IMR-90 (cell line): ENCODE data around the gene ZCCHC14. TPM values are rescaled to one million over a fixed set of nuclear protein-coding genes. Genes with fewer than 3 reads are reported as not detected.

Source experiments
- ATAC-seq: fragments of 200-7000 bp; cut with Tn5 transposase; 2 replicates; pipeline ENCODE4 v1.9.1; 2020; ENCODE audit warnings: low read depth, mild to moderate bottlenecking, moderate library complexity
- BruUV-seq: library from RNA; stranded (reverse); fragments of 400-500 nt; replicated peaks from 2 replicates; lab custom pipeline; 2021; lab: Mats Ljungman, UMichigan
- CTCF ChIA-PET: fragments of 300-600 bp; formaldehyde crosslinking; extraction: SDS; loops from one replicate; lab custom pipeline; 2021; ENCODE audit warnings: antibody characterized with exemption; lab: Yijun Ruan, JAX
- POLR2A ChIA-PET: fragments of 300-600 bp; sonication (Branson Sonifier 250); formaldehyde crosslinking; loops from one replicate; lab custom pipeline; 2022; ENCODE audit warnings: antibody characterized with exemption; ENCODE audit not compliant: unreplicated experiment; lab: Charles Lee
- DNase-seq: peaks from one replicate; pipeline ENCODE4 v3.0.0; 2013
- H2AFZ ChIP-seq: replicated peaks from 2 replicates; pipeline ENCODE3; 2013; ENCODE audit warnings: low read length, mild to moderate bottlenecking; ENCODE audit not compliant: poor library complexity
- H2AK5ac ChIP-seq: 2 replicates; pipeline ENCODE4 v1.6.1; 2013; ENCODE audit warnings: low read depth, low read length, inconsistent platforms
- H2AK9ac ChIP-seq: replicated peaks from 2 replicates; pipeline ENCODE3; 2013; ENCODE audit warnings: mild to moderate bottlenecking, low read depth, low read length, moderate library complexity; ENCODE audit not compliant: poor library complexity
- H2BK120ac ChIP-seq: 2 replicates; pipeline ENCODE4 v1.6.1; 2013; ENCODE audit warnings: low read depth, low read length, inconsistent platforms
- H2BK15ac ChIP-seq: 3 replicates; pipeline ENCODE4 v1.6.1; 2013; ENCODE audit warnings: low read depth, low read length, inconsistent platforms
- H2BK20ac ChIP-seq: 2 replicates; pipeline ENCODE4 v1.6.1; 2013; ENCODE audit warnings: low read depth, mild to moderate bottlenecking, inconsistent platforms, low read length, moderate library complexity
- H2BK5ac ChIP-seq: 2 replicates; pipeline ENCODE4 v1.6.1; 2013; ENCODE audit warnings: mild to moderate bottlenecking, low read depth, low read length, inconsistent platforms; ENCODE audit not compliant: poor library complexity, severe bottlenecking
- H3K14ac ChIP-seq: replicated peaks from 2 replicates; pipeline ENCODE4 v1.6.1; 2013; ENCODE audit warnings: low read depth, low read length, inconsistent platforms
- H3K18ac ChIP-seq: 2 replicates; pipeline ENCODE4 v1.6.1; 2013; ENCODE audit warnings: low read depth, low read length, control low read depth
- H3K23ac ChIP-seq: 2 replicates; pipeline ENCODE4 v1.6.1; 2013; ENCODE audit warnings: low read depth, low read length, inconsistent platforms
- H3K27ac ChIP-seq: 2 replicates; pipeline ENCODE4 v1.5.1; 2013; ENCODE audit warnings: mild to moderate bottlenecking, control low read depth, low read length; ENCODE audit not compliant: insufficient read depth
- H3K27me3 ChIP-seq: 2 replicates; pipeline ENCODE4 v1.6.1; 2013; ENCODE audit warnings: low read length; ENCODE audit not compliant: control insufficient read depth, insufficient read depth
- H3K36me3 ChIP-seq: 2 replicates; pipeline ENCODE4 v1.6.1; 2013; ENCODE audit warnings: low read length, mixed read lengths; ENCODE audit not compliant: control insufficient read depth, insufficient read depth
- H3K4ac ChIP-seq: 2 replicates; pipeline ENCODE4 v1.6.1; 2013; ENCODE audit warnings: low read depth, low read length, inconsistent platforms
- H3K4me1 ChIP-seq: 2 replicates; pipeline ENCODE4 v1.6.1; 2013; ENCODE audit warnings: low read length, mixed read lengths; ENCODE audit not compliant: control insufficient read depth, insufficient read depth
- H3K4me2 ChIP-seq: 2 replicates; pipeline ENCODE4 v1.6.1; 2013; ENCODE audit warnings: low read depth, mild to moderate bottlenecking, control low read depth, low read length, moderate library complexity
- H3K4me3 ChIP-seq: 2 replicates; pipeline ENCODE4 v1.5.1; 2013; ENCODE audit warnings: low read depth, mild to moderate bottlenecking, control low read depth, low read length, moderate library complexity; ENCODE audit not compliant: insufficient read depth
- H3K56ac ChIP-seq: 2 replicates; pipeline ENCODE4 v1.6.1; 2013; ENCODE audit warnings: low read length, inconsistent platforms; ENCODE audit not compliant: insufficient read depth; ENCODE audit errors: extremely low read depth
- H3K79me1 ChIP-seq, 2 experiments: 2 replicates each; pipeline ENCODE4 v1.6.1; 2013; ENCODE audit warnings: low read length in 2 of 2, inconsistent platforms in 1 of 2, low read depth in 1 of 2
- H3K9ac ChIP-seq: 2 replicates; pipeline ENCODE4 v1.6.1; 2013; ENCODE audit warnings: low read depth, low read length, control low read depth
- H3K9me1 ChIP-seq: 2 replicates; pipeline ENCODE4 v1.6.1; 2013; ENCODE audit warnings: low read length, inconsistent platforms; ENCODE audit not compliant: insufficient read depth
- H3K9me3 ChIP-seq: 2 replicates; pipeline ENCODE4 v1.6.1; 2013; ENCODE audit warnings: low read length; ENCODE audit not compliant: control insufficient read depth, insufficient read depth
- H4K20me1 ChIP-seq: 2 replicates; pipeline ENCODE4 v1.6.1; 2013; ENCODE audit warnings: low read length, inconsistent platforms; ENCODE audit not compliant: insufficient read depth
- H4K5ac ChIP-seq: 2 replicates; pipeline ENCODE4 v1.6.1; 2013; ENCODE audit warnings: mild to moderate bottlenecking, low read depth, low read length, control low read depth
- H4K8ac ChIP-seq, 2 experiments: 2 replicates each; pipeline ENCODE4 v1.6.1; 2013; ENCODE audit warnings: low read depth in 2 of 2, low read length in 2 of 2, control low read depth in 1 of 2, inconsistent platforms in 1 of 2
- H4K91ac ChIP-seq: 2 replicates; pipeline ENCODE4 v1.6.1; 2013; ENCODE audit warnings: low read depth, low read length, inconsistent platforms; ENCODE audit not compliant: insufficient read depth
- BHLHE40 ChIP-seq: fragments of 150-350 bp; IDR thresholded peaks from 2 replicates; pipeline ENCODE4 v1.6.1; 2016; ENCODE audit warnings: mild to moderate bottlenecking, low read depth, low read length
- CEBPB ChIP-seq: IDR thresholded peaks from 2 replicates; pipeline ENCODE4 v1.6.1; 2012; ENCODE audit warnings: low read depth, low read length, improper control_type of control experiment
- CHD1 ChIP-seq: IDR thresholded peaks from 2 replicates; pipeline ENCODE4 v1.6.1; 2012; ENCODE audit warnings: low read depth, low read length, improper control_type of control experiment
- ELK1 ChIP-seq: fragments of 150-350 bp; IDR thresholded peaks from 2 replicates; pipeline ENCODE4 v1.6.1; 2016; ENCODE audit warnings: low read depth, mild to moderate bottlenecking, low read length, moderate library complexity, borderline replicate concordance
- FOS ChIP-seq: fragments of 150-350 bp; IDR thresholded peaks from 2 replicates; pipeline ENCODE4 v1.6.1; 2016; ENCODE audit warnings: low read depth, low read length
- MAFK ChIP-seq: IDR thresholded peaks from 2 replicates; pipeline ENCODE4 v1.6.1; 2012; ENCODE audit warnings: low read depth, low read length, improper control_type of control experiment
- MAZ ChIP-seq: IDR thresholded peaks from 2 replicates; pipeline ENCODE4 v1.6.1; 2012; ENCODE audit warnings: low read depth, mild to moderate bottlenecking, low read length, improper control_type of control experiment, moderate library complexity, borderline replicate concordance
- MXI1 ChIP-seq: IDR thresholded peaks from 2 replicates; pipeline ENCODE4 v1.6.1; 2012; ENCODE audit warnings: low read depth, mild to moderate bottlenecking, low read length, moderate library complexity, borderline replicate concordance
- NFE2L2 ChIP-seq: fragments of 150-350 bp; IDR thresholded peaks from 2 replicates; pipeline ENCODE4 v1.6.1; 2016; ENCODE audit warnings: low read depth, mild to moderate bottlenecking, low read length
- POLR2A ChIP-seq: IDR thresholded peaks from 2 replicates; pipeline ENCODE4 v1.6.1; 2012; ENCODE audit warnings: mild to moderate bottlenecking, low read depth, low read length
- RAD21 ChIP-seq: IDR thresholded peaks from 2 replicates; pipeline ENCODE4 v1.6.1; 2012; ENCODE audit warnings: low read length, improper control_type of control experiment
- RCOR1 ChIP-seq: IDR thresholded peaks from 2 replicates; pipeline ENCODE4 v1.6.1; 2012; ENCODE audit warnings: mild to moderate bottlenecking, low read length, improper control_type of control experiment; ENCODE audit not compliant: insufficient replicate concordance
- RFX5 ChIP-seq: IDR thresholded peaks from 2 replicates; pipeline ENCODE4 v1.8.0; 2012; ENCODE audit warnings: low read depth, mild to moderate bottlenecking, low read length, moderate library complexity
- SMC3 ChIP-seq: fragments of 150-350 bp; IDR thresholded peaks from 2 replicates; pipeline ENCODE4 v1.6.1; 2016; ENCODE audit warnings: low read depth, mild to moderate bottlenecking, antibody characterized with exemption, low read length, moderate library complexity
- USF2 ChIP-seq: fragments of 150-350 bp; IDR thresholded peaks from 2 replicates; pipeline ENCODE4 v1.6.1; 2017; ENCODE audit warnings: mild to moderate bottlenecking, antibody characterized with exemption, low read length, low read depth
- WGBS, 2 experiments: methylation state at CpG; one replicate each; pipeline versions ENCODE4 v1.1.5 to v1.1.7; 2013; ENCODE audit warnings: missing lambda C conversion rate in 2 of 2; ENCODE audit not compliant: insufficient read length in 1 of 2; ENCODE audit errors: extremely low coverage in 2 of 2; 5-methylcytosine and 5-hydroxymethylcytosine counted together
- dilution Hi-C: fragments of 300-500 bp; cut with HindIII; formaldehyde crosslinking; loops from one replicate; pipeline ENCODE4 v1.14.3; 2018; ENCODE audit warnings: low sequenced_read_pairs; ENCODE audit not compliant: unreplicated experiment
- in situ Hi-C: fragments of 300-500 bp; cut with MboI; formaldehyde crosslinking; loops from 3 replicates; pipeline ENCODE4 v1.14.3; 2019; ENCODE audit warnings: low sequenced_read_pairs, inconsistent platforms, mixed read lengths
- intact Hi-C: fragments of 100-400 bp; cut with micrococcal nuclease; formaldehyde crosslinking; loops from 2 replicates; pipeline ENCODE4 v1.10.0; 2022
- polyA plus RNA-seq, 3 experiments: library from polyadenylated mRNA; depleted of rRNA; stranded (reverse); fragments of >200 nt; gene quantifications; 2 replicates each; pipeline ENCODE4 v1.2.3, GENCODE V29; 2012; ENCODE audit warnings: low replicate concordance in 1 of 3
- total RNA-seq: library from RNA; depleted of rRNA; stranded (reverse); fragments of >200 nt; gene quantifications from 2 replicates; pipeline ENCODE4 v1.2.3, GENCODE V29; 2012
- TF ChIP-seq, protein P1 (sequence below): conservative IDR thresholded peaks from 2 replicates; pipeline ENCODE4 v1.5.1; 2012; ENCODE audit warnings: mild to moderate bottlenecking, low read depth, low read length, improper control_type of control experiment

The ZCCHC14 gene
- total and polyA plus RNA-seq, 2 of the 4 experiments (the other 2 are of a cell fraction): 2.5 to 5.3 TPM

DNA sequence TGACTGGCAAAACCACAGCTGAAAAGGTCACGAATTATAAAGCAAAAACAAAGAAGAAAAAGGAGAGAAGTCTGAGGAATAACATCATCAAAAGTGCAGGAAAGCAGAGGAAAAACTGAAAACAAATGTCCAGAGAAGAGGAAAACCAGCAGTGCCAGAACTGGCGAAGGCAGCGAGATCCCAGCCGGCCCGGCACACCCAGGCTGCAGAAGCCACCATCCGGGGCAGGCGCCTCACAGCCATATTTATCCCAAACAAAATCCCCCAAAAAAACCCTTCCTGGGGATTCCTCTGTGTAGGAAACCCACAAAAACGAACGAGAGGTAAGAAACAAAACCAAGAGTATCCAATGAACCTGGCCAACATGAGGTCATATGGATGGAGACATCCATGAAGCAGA lies 10.6 kb downstream of the ZCCHC14 start:
- no peak overlapping the region for H4K8ac ChIP-seq
- TF ChIP-seq, protein P1, sequence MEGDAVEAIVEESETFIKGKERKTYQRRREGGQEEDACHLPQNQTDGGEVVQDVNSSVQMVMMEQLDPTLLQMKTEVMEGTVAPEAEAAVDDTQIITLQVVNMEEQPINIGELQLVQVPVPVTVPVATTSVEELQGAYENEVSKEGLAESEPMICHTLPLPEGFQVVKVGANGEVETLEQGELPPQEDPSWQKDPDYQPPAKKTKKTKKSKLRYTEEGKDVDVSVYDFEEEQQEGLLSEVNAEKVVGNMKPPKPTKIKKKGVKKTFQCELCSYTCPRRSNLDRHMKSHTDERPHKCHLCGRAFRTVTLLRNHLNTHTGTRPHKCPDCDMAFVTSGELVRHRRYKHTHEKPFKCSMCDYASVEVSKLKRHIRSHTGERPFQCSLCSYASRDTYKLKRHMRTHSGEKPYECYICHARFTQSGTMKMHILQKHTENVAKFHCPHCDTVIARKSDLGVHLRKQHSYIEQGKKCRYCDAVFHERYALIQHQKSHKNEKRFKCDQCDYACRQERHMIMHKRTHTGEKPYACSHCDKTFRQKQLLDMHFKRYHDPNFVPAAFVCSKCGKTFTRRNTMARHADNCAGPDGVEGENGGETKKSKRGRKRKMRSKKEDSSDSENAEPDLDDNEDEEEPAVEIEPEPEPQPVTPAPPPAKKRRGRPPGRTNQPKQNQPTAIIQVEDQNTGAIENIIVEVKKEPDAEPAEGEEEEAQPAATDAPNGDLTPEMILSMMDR: no peak
- TF ChIP-seq MXI1 (no peak), RFX5 (no peak), MAFK (no peak), POLR2A (no peak), RAD21 (no peak), MAZ (no peak), ELK1 (no peak), RCOR1 (no peak), FOS (no peak), NFE2L2 (no peak), SMC3 (no peak), CEBPB (no peak), USF2 (no peak), CHD1 (no peak), BHLHE40 (no peak)
- no peaks in the 10 kb centered on the region for H3K27me3 ChIP-seq
- no peak overlapping the region for H2BK120ac ChIP-seq
- in situ Hi-C loops (no loop called here), dilution Hi-C loops (no loop called here), intact Hi-C loops (no loop called here)
- H3K27ac ChIP-seq: no peak overlapping the region
- H3K4me2 ChIP-seq: no peak overlapping the region
- no peak overlapping the region for H2AK9ac ChIP-seq
- peaks cover 2% of the 10 kb centered on the region for H3K36me3 ChIP-seq
- H2BK5ac ChIP-seq: no peak overlapping the region
- ChIA-PET CTCF (no interaction called here), POLR2A (no interaction called here)
- no peak overlapping the region for H3K4me3 ChIP-seq
- H4K91ac ChIP-seq: no peak overlapping the region
- H3K14ac ChIP-seq: no peak overlapping the region
- H3K18ac ChIP-seq: no peak overlapping the region
- H4K20me1 ChIP-seq: peaks cover 60% of the 10 kb centered on the region
- no peak for ATAC-seq
- no TSS peak for BruUV-seq
- peaks cover 14% of the 10 kb centered on the region for H3K4me1 ChIP-seq
- no peaks in the 10 kb centered on the region for H3K9me3 ChIP-seq
- H3K23ac ChIP-seq: no peak overlapping the region
- no peak overlapping the region for H4K5ac ChIP-seq
- WGBS, 2 experiments: 90% methylated on average over 2 of the region's 9 CpGs; no CpG with 5 or more reads in 1 of the 2 experiments
- H3K9ac ChIP-seq: no peak overlapping the region
- H3K9me1 ChIP-seq: peaks cover 20% of the 10 kb centered on the region
- DNase-seq: no peak
- no peak overlapping the region for H3K4ac ChIP-seq
- H2BK20ac ChIP-seq: no peak overlapping the region
- H3K79me1 ChIP-seq: peaks cover 30 to 70% of the 10 kb centered on the region in 2 experiments
- no peak overlapping the region for H2BK15ac ChIP-seq
- H2AFZ ChIP-seq: no peak overlapping the region
- H2AK5ac ChIP-seq: no peak overlapping the region
- H3K56ac ChIP-seq: no peak overlapping the region
